GM19397 (cell line): ENCODE data around the gene THBS3.
"Not testable (repeated sequence)": the region's sequence is repeated elsewhere in the genome, so short reads cannot be mapped to it uniquely, and the experiment has no call there.

Source experiments
- ATAC-seq: cut with Tn5 transposase; IDR thresholded peaks from one replicate; pipeline ENCODE4 v1.9.1; 2021; ENCODE audit warnings: mild to moderate bottlenecking, moderate library complexity; ENCODE audit not compliant: unreplicated experiment

THBS3 gene

GRCh38 chr1:155175281-155175926, 32.3 kb downstream of the THBS3 start:
- no peak for ATAC-seq

- ATAC-seq: no peak
These were observed 33.1 kb downstream of the THBS3 start for GRCh38 chr1:155174324-155175280.

GRCh38 chr1:155173478-155174323, 34.0 kb downstream of the THBS3 start, which contains the start of gene TRIM46:
TSS of gene TRIM46 (plus strand) at chr1:155173849. CDS start at chr1:155173967, 118 bp downstream.
- no peak for ATAC-seq

- ATAC-seq: peak; percentile 78
These were observed 34.8 kb downstream of the THBS3 start, which contains the start of gene KRTCAP2 for GRCh38 chr1:155172732-155173477. TSS of gene KRTCAP2 (minus strand) at chr1:155173304. CDS start at chr1:155173224, 80 bp downstream.

- ATAC-seq: no peak
These were observed 35.6 kb downstream of the THBS3 start for GRCh38 chr1:155171836-155172731.

GRCh38 chr1:155170806-155171205, 36.9 kb downstream of the THBS3 start:
- no peak for ATAC-seq

- no peak for ATAC-seq
These were observed 37.5 kb downstream of the THBS3 start for GRCh38 chr1:155170101-155170785.

GRCh38 chr1:155169541-155169940, 38.2 kb downstream of the THBS3 start:
- ATAC-seq: no peak

- ATAC-seq: no peak
These were observed 39.1 kb downstream of the THBS3 start for GRCh38 chr1:155168456-155169210.

- ATAC-seq: not testable (repeated sequence)
These were observed 39.6 kb downstream of the THBS3 start for GRCh38 chr1:155168105-155168445.

- no peak for ATAC-seq
These were observed 40.3 kb downstream of the THBS3 start for GRCh38 chr1:155167166-155168104.

GRCh38 chr1:155166471-155167165, 41.1 kb downstream of the THBS3 start:
- no peak for ATAC-seq

GRCh38 chr1:155166051-155166470, 41.6 kb downstream of the THBS3 start:
- ATAC-seq: no peak

- ATAC-seq: not testable (repeated sequence)
These were observed 43.1 kb downstream of the THBS3 start for GRCh38 chr1:155164625-155165024.

GRCh38 chr1:155163785-155164184, 43.9 kb downstream of the THBS3 start:
- not testable (repeated sequence) for ATAC-seq

- ATAC-seq: not testable (repeated sequence)
These were observed 45.1 kb downstream of the THBS3 start for GRCh38 chr1:155162631-155163030.
